K562 (cell line): ENCODE data around the gene C2orf92. TPM values are rescaled to one million over a fixed set of nuclear protein-coding genes. Genes with fewer than 3 reads are reported as not detected.

ENCODE experiments used
- CHCHD3 ChIP-seq: fragments of 250-450 bp; sonication (Bioruptor Pico); IDR thresholded peaks from 2 replicates; pipeline ENCODE4 v2.1.2; 2022; ENCODE audit warnings: mild to moderate bottlenecking
- CHD7 ChIP-seq: fragments of 200-600 bp; sonication (generic); IDR thresholded peaks from one replicate; pipeline ENCODE4 v1.6.1; 2012; ENCODE audit warnings: mild to moderate bottlenecking, low read depth, low read length, inconsistent platforms
- CTCF ChIP-seq, 3 experiments: IDR thresholded peaks in 2 of 3; conservative IDR thresholded peaks in 1 of 3; 2 replicates each; pipeline ENCODE4 v1.5.1; 2011 to 2012; ENCODE audit warnings: low read length in 3 of 3, mild to moderate bottlenecking in 3 of 3, control low read depth in 2 of 3, improper control_type of control experiment in 1 of 3, inconsistent platforms in 1 of 3, low read depth in 1 of 3, mixed read lengths in 1 of 3, moderate library complexity in 1 of 3; ENCODE audit not compliant: insufficient read depth in 2 of 3
- EZH2 ChIP-seq: IDR thresholded peaks from 2 replicates; pipeline ENCODE4 v1.6.1; 2012; ENCODE audit warnings: low read depth, mild to moderate bottlenecking, inconsistent platforms, low read length, borderline replicate concordance
- HDAC8 ChIP-seq: fragments of 450-650 bp; IDR thresholded peaks from 2 replicates; pipeline ENCODE4 v1.6.1; 2016; ENCODE audit warnings: mild to moderate bottlenecking, missing genetic modification characterization, moderate library complexity, missing compliant biosample characterization
- POLR2AphosphoS5 ChIP-seq: IDR thresholded peaks from 2 replicates; pipeline ENCODE4 v1.6.1; 2011; ENCODE audit warnings: mild to moderate bottlenecking, low read depth, low read length, moderate library complexity; ENCODE audit not compliant: control insufficient read depth, insufficient read depth
- SP1 ChIP-seq: sonication (generic); formaldehyde crosslinking; IDR thresholded peaks from 2 replicates; pipeline ENCODE4 v1.8.1; 2022; ENCODE audit warnings: mild to moderate bottlenecking, missing genetic modification reagents
- TAF7 ChIP-seq: fragments of 450-650 bp; IDR thresholded peaks from 2 replicates; pipeline ENCODE4 v1.6.1; 2016; ENCODE audit warnings: missing genetic modification characterization, missing compliant biosample characterization
- TCFL5 ChIP-seq: fragments of 250-450 bp; sonication (Bioruptor Pico); conservative IDR thresholded peaks from 2 replicates; pipeline ENCODE4 v1.6.1; 2021; ENCODE audit warnings: mild to moderate bottlenecking, moderate library complexity, matching md5 sums
- TRIM28 ChIP-seq: fragments of 450-650 bp; IDR thresholded peaks from 2 replicates; pipeline ENCODE4 v1.6.1; 2017
- YBX1 ChIP-seq: fragments of 450-650 bp; IDR thresholded peaks from 2 replicates; pipeline ENCODE4 v1.7.1; 2016; ENCODE audit warnings: mild to moderate bottlenecking
- ZNF444 ChIP-seq: fragments of 250-450 bp; sonication (Bioruptor Pico); IDR thresholded peaks from 2 replicates; pipeline ENCODE4 v1.4.0; 2020; ENCODE audit warnings: mild to moderate bottlenecking, moderate library complexity
- ZNF445 ChIP-seq: fragments of 250-450 bp; sonication (Bioruptor Pico); IDR thresholded peaks from 2 replicates; pipeline ENCODE4 v1.4.0; 2020; ENCODE audit warnings: low read depth, mild to moderate bottlenecking, moderate library complexity
- polyA plus RNA-seq, 8 experiments: library from polyadenylated mRNA; depleted of rRNA in 4 of 8; stranded (reverse) in 5 of 8; unstranded in 3 of 8; fragments of >200 nt; fragmentation: Nextera tagmentation in 2 of 8; fragmentation: Illumina TruSeq in 1 of 8; extraction: Ambion mirVana in 2 of 8; extraction: Trizol in 1 of 8; gene quantifications; 2 replicates each; pipeline versions ENCODE4 v1.2.1 to v1.2.3, GENCODE V29; 2011 to 2014; ENCODE audit warnings: inconsistent platforms in 1 of 8, missing spikeins in 1 of 8
- total RNA-seq, 7 experiments: library from RNA; depleted of rRNA in 6 of 7; stranded (reverse); fragments of >200 nt in 6 of 7; fragmentation: Illumina TruSeq in 2 of 7; extraction: Trizol in 2 of 7; gene quantifications; 2 replicates each; pipeline versions ENCODE4 v1.2.1 to v1.2.3, GENCODE V29; 2011 to 2021; ENCODE audit warnings: low replicate concordance in 1 of 7
- TF ChIP-seq, protein P1 (sequence below): fragments of 450-650 bp; formaldehyde crosslinking; IDR thresholded peaks from 2 replicates; pipeline ENCODE4 v1.4.0; 2022; ENCODE audit warnings: mild to moderate bottlenecking, moderate library complexity

C2orf92 gene
- total and polyA plus RNA-seq, 9 of the 15 experiments (the other 6 are each of a cell fraction or from before 2014, with no cell fraction given): 0.65 to 6.8 (median 3.6) TPM

GRCh38 chr2:97663962-97664635, 5.4 kb upstream of the C2orf92 start, which contains the start of gene ACTR1B (continued):
- TF ChIP-seq CHD7 (no peak), TRIM28 (no peak), YBX1 (no peak), POLR2AphosphoS5 (peak; percentile 74), ZNF445 (CRISPR knock-in tag) (no peak), ZNF444 (CRISPR knock-in tag) (0 out of 2 replicates have a peak, but pooled peaks have one; percentile 36), EZH2 (no peak), SP1 (peak; percentile 55), HDAC8 (tag) (no peak), TAF7 (tag) (peak; percentile 26; the same call in 1 of the 2 replicates), CHCHD3 (CRISPR knock-in tag) (no peak), CTCF (IDR thresholded peaks at IDR 0.05 in 2 of 3, conservative IDR thresholded peaks at IDR 0.05 in 1 of 3; ENCODE audit: insufficient read depth in 2 of 3, low read depth in 1 of 3, low read length in 3 of 3) (peak; percentile 56 to 71 (median 69)), TCFL5 (no peak)
- TF ChIP-seq, protein P1, sequence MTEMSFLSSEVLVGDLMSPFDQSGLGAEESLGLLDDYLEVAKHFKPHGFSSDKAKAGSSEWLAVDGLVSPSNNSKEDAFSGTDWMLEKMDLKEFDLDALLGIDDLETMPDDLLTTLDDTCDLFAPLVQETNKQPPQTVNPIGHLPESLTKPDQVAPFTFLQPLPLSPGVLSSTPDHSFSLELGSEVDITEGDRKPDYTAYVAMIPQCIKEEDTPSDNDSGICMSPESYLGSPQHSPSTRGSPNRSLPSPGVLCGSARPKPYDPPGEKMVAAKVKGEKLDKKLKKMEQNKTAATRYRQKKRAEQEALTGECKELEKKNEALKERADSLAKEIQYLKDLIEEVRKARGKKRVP: no peak
